Stimulated activated CD4-positive, alpha-beta T cell treated with anti-CD3 and anti-CD28 coated beads, TNF-alpha, amount 100 ng/mL, for 48 hours (primary cell): Measurements from ENCODE around the gene GAPDH.
"Not testable (repeated sequence)": the region's sequence is repeated elsewhere in the genome, so short reads cannot be mapped to it uniquely, and the experiment has no call there.

Experiments
- DNase-seq, 3 donors: peaks; one replicate each; pipeline ENCODE4 v3.0.0-alpha.2; 2020; ENCODE audit warnings: low read depth in 3 of 3

Gene GAPDH

GRCh38 chr12:6546016-6546415 lies 11.7 kb downstream of the GAPDH start:
- no peak for DNase-seq

DNA sequence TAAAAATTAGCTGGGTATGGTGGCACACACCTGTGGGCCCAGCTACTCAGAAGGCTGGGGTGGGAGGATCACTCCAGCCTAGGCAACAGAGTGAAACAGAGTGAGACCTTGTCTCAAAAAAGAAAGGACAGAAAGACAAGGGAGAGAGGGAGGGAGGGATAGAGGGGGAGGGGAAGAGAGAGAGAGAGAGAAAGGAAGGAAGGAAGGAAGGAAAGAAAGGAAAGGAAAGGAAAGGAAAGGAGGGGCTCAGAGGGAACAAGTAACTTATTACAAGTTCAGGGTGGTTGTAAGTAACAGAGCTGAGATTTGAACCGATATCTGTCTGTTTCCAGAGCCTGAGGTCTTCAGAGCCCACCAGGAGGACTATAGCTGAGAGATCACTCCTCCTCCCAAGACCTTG lies 13.2 kb downstream of the GAPDH start:
- DNase-seq: no peak

- no peak for DNase-seq
Observed at GRCh38 chr12:6547987-6548386, 13.7 kb downstream of the GAPDH start.

GRCh38 chr12:6548556-6548955 lies 14.2 kb downstream of the GAPDH start:
- no peak for DNase-seq

DNA sequence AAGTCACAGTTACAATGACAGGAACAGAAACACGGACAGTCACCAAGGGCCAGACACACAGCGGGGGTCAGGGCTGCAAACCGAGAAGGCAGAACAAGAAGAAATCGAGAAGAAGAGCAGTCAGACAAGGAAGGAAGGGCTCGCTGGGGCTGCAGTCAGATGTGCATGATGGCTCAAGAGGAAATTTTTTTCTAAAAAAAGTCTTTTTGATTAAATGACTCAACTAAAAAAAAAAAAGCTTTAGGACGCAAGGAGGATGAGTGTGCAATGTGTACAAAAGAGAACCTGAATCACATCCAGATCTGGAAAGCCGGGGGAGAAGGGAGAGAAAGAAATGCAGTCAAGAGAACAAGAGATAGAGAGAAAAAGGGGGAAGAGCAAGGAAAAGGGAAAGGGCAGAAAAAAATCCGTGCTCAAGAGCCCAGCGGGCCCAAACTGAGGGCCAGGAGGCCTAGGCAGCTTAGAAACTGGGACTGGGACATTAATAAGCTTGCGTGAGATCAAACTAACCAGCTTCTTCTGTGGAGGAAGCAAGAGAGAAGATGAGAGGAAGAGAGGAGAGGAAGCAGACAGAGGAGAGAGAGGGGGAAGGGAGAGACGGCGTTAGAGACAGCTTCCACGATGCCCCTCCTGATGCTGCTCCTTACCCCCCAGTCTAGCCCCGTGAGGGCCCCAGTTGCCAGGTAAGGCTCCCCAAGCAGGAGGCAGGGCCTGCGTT lies 14.8 kb downstream of the GAPDH start:
- no peak for DNase-seq

DNA sequence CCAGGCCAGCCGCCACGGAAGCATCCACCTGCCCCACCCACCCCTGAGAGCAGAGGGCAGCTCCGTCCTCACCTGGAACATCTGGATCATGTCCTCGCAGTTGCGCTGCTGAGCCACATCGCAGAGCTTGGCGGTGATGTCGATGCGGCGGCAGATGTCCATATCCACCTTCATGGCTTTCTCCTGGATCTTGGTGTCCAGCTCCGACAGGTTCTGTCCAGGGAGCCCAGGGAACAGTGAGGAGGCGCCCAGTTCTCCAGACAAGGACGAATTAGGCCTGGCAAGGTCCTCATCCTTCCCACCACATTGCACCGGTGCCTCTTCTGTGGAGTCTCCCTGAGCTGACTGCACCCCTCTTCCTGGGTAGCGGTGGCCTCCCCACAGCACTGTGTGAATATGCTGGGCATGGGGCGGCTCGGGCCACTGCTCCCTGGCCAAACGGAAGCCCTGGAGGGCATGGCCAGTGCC lies 15.4 kb downstream of the GAPDH start:
- DNase-seq: no peak

DNA sequence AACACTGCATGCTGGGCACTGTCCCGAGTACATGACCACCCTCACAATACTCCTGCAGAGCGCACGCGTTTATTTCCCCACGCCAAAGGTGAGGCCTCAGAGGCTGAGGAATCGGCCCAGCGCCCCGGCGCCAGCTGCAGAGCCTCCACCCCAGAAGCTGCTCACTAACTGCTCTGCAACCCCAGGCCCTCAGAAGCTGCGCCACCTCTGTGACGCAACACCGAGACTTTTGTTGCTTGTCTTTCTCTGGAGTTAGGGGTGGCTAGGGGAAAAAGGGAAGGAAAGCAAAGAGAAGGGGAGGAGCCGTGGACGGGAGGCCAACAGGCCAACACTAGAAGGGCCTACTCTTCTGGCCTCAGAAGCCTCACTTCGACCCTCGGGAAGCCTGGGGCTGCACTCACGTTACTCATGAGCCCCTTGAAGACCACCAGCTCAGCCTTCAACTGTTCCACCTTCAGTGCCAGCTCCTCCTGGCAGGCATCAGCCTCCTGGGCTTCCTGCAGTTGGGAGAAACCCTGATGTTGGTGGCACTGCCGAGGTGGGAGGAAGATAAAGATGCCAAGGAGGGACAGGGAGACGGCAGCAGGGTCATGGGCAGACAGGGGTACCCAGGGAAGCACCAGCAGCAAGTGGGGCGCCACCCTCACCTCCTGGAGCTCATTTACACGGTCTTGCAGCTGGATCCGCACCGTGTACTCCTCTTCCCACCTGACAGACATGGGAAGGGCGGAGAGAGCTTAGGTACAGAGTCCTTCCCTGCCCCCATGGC lies 16.2 kb downstream of the GAPDH start:
- no peak for DNase-seq

GRCh38 chr12:6551063-6551461 lies 16.7 kb downstream of the GAPDH start:
- no peak for DNase-seq

DNA sequence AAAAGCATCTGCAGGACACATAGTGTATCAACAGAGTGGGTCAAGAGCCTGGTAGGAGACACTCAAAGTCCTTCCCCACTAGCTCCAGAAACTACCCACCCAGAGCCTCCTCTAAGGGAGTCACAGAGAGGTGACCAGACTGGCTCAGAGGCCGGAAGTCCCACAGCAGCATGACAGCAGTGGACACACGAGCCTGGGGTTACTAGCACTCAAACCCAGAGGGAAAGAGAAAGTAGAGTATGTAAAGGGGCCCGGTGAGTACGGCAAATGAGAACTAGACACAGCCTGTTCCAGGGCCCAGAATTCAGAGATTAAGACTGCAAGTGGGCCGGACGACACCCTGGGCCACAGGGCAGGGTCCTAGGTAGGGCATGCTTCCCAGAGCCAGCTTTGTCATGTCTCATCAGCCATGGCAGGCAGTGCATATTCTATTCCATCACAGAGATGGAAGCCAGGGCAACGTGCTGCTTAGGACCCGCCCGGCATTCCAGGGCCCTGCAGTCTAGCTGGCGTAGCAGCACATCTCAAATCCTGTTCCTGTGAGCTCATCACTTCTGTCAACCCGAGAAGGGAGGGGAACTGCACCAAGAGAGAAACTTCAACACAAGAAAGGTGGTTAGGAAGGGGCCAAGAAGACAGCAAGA lies 17.3 kb downstream of the GAPDH start:
- DNase-seq: no peak

DNA sequence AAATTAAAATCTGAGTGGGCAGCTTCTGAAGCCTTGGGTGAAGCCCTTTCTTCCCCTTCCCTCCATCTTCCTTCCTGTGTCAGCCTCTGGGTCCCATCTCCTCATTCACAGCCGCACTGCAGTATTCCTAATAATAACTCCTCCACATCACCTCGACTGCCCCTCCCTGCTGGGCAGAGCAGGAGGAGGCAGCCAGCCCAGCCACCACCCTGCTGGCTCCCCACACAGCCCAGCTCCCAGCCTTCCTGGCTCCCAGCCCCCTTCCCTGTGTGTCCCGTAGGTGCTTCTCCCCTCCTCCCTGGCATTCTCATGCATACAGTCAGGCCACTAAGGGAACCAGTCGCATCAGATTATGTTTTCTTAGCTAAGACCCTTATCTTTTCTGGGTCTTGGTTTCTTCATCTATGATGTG lies 17.8 kb downstream of the GAPDH start:
- no peak for DNase-seq

DNA sequence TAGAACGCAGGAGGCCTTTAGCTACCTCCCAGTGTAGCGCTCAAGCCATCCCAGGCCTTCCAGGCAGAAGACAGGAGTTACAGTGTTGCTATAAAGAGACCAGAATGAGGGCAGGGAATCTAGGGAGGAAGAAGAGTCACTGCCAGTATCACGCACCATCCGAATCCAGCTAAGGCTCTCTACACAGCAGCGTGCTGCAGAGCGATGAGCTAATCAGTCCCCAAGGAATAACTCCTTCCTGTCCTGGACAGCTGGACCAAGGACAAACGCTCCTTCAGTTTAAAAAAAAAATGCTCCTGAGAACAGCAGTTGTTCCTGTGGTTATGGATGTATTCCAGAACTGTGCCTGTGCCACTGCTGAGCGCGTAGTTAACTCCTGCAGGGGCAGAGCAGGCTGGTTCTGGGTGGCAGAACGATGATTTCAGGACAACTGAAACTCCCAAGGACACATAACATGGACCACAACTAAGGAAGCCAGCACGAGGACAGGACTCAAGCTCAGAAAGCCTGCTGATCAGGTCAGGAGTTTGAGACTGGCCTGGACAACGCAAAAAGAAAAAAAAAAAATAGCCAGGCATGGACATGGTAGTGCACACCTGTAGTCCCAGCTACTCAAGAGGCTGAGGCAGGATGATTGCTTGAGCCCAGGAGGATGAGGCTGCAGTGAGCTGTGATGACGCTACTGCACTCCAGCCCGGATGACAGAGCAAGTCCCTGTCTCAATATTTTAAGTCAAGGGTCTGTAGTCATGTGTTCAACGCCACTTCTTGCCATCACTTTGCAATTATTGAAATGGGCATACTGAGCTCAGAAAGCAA lies 18.9 kb downstream of the GAPDH start:
- no peak for DNase-seq

GRCh38 chr12:6554168-6555017 lies 20.1 kb downstream of the GAPDH start:
- DNase-seq: peak in 2 of 3 donors; percentile 64 to 70

GRCh38 chr12:6555018-6555691 lies 20.8 kb downstream of the GAPDH start:
- no peak for DNase-seq

- DNase-seq: not testable (repeated sequence)
Observed at GRCh38 chr12:6556496-6556817, 22.1 kb downstream of the GAPDH start.

DNA sequence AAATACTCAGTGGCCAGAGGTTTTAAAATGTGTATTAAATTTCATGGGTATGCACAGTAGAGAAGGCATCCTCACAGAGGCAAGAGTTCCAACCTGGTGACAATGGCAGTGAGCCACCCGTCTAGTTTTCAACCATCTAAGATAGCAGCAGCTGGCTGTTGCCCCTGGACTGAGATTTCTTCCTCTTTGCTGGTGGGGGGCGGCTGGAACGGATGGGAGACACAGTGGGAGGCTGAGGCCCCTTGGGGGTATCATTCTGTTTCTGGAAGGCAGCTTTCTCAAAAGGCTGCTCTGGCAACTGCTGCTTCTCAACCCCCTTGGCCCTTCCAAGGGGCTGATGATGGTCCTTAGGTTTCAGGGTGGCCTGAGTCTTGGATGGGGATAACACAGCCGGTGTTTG lies 22.5 kb downstream of the GAPDH start:
- DNase-seq: no peak

- not testable (repeated sequence) for DNase-seq
Observed at GRCh38 chr12:6558014-6558760, 23.9 kb downstream of the GAPDH start.

GRCh38 chr12:6559500-6559899 lies 25.2 kb downstream of the GAPDH start:
- no peak for DNase-seq

GRCh38 chr12:6560501-6561205 lies 26.3 kb downstream of the GAPDH start:
- no peak for DNase-seq

DNA sequence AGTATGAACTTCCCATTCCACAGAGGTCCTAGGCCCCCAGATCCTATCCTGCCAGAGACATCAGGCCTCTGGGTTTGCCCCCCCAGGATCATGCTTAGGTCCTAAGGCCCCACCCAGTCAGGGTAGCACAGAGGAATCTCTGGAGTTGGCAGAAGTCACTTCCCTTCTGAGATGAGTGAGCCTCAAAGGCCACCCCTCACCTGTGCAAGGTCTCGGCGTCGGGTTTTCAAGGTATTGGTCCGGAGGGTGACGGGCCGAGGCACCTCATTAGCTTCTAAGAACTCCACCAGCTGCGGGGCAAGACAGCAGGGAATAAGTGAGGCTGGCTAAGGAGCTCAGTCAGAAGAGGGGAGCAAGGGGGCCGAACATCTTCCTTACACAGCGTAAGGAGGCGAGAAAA lies 28.6 kb downstream of the GAPDH start:
- no peak for DNase-seq
